HG03139 (cell line): ENCODE measurements around the gene ADAM12.
"Not testable (repeated sequence)": the region's sequence is repeated elsewhere in the genome, so short reads cannot be mapped to it uniquely, and the experiment has no call there.

Experiments used
- ATAC-seq: cut with Tn5 transposase; IDR thresholded peaks from one replicate; pipeline ENCODE4 v1.9.1; 2021; ENCODE audit not compliant: unreplicated experiment

ADAM12 gene

GRCh38 chr10:125992254-125992653 lies 396.0 kb downstream of the ADAM12 start:
- no peak for ATAC-seq

GRCh38 chr10:125991392-125991791 lies 396.9 kb downstream of the ADAM12 start:
- no peak for ATAC-seq

- no peak for ATAC-seq
These were observed 397.3 kb downstream of the ADAM12 start for GRCh38 chr10:125990974-125991373.

- no peak for ATAC-seq
These were observed 398.5 kb downstream of the ADAM12 start for GRCh38 chr10:125989791-125990190.

GRCh38 chr10:125985557-125986240 lies 402.6 kb downstream of the ADAM12 start:
- ATAC-seq = no peak

GRCh38 chr10:125984865-125985495 lies 403.3 kb downstream of the ADAM12 start:
- no peak for ATAC-seq

- ATAC-seq = no peak
These were observed 403.9 kb downstream of the ADAM12 start for GRCh38 chr10:125984346-125984745.

- ATAC-seq = no peak
These were observed 404.6 kb downstream of the ADAM12 start for GRCh38 chr10:125983656-125984055.

- no peak for ATAC-seq
These were observed 405.1 kb downstream of the ADAM12 start for GRCh38 chr10:125983161-125983560.

GRCh38 chr10:125982260-125982948 lies 405.9 kb downstream of the ADAM12 start:
- peak; percentile 80 for ATAC-seq

GRCh38 chr10:125980521-125981035 lies 407.7 kb downstream of the ADAM12 start:
- no peak for ATAC-seq

- ATAC-seq = no peak
These were observed 408.3 kb downstream of the ADAM12 start for GRCh38 chr10:125979976-125980375.

GRCh38 chr10:125976960-125977605 lies 411.2 kb downstream of the ADAM12 start:
- ATAC-seq = no peak

GRCh38 chr10:125970077-125970630 lies 418.1 kb downstream of the ADAM12 start:
- ATAC-seq = not testable (repeated sequence)

- ATAC-seq = no peak
These were observed 420.7 kb downstream of the ADAM12 start for GRCh38 chr10:125967533-125967932.

GRCh38 chr10:125964558-125964957 lies 423.7 kb downstream of the ADAM12 start:
- no peak for ATAC-seq
